ENCODE results near the gene HSPA4L. TPM values are rescaled to one million over a fixed set of nuclear protein-coding genes. Genes with fewer than 3 reads are reported as not detected.
A peak's percentile ranks its signal among the peaks of the same experiment; 100 is the strongest.

Gene HSPA4L
- polyA plus RNA-seq (2012; ENCODE audit: insufficient read length, low read depth) = 6.8 TPM

- TF ChIP-seq TAF1 (IDR thresholded peaks at IDR 0.05; ENCODE audit: borderline replicate concordance, insufficient read depth, low read length) (0 out of 2 replicates have a peak, but pooled peaks have one; percentile 39), FOXP2 (optimal IDR thresholded peaks at IDR 0.05; ENCODE audit: borderline replicate concordance, extremely low read depth, extremely low read length, insufficient read depth) (no peak), POLR2AphosphoS5 (IDR thresholded peaks at IDR 0.05; ENCODE audit: low read depth, low read length) (peak; percentile 63; the same call in 1 of the 2 replicates)
Observed at GRCh38 chr4:127782275-127783025, at the start of gene HSPA4L. TSS of gene HSPA4L (plus strand) at chr4:127782322. CDS start at chr4:127782551, 229 bp downstream.

- TF ChIP-seq POLR2AphosphoS5 (IDR thresholded peaks at IDR 0.05; ENCODE audit: low read depth, low read length) (no peak), TAF1 (IDR thresholded peaks at IDR 0.05; ENCODE audit: borderline replicate concordance, insufficient read depth, low read length) (no peak), SIN3A (IDR thresholded peaks at IDR 0.05; ENCODE audit: borderline replicate concordance, insufficient read depth, low read length) (no peak), FOXP2 (optimal IDR thresholded peaks at IDR 0.05; ENCODE audit: borderline replicate concordance, extremely low read depth, extremely low read length, insufficient read depth) (no peak)
- TF ChIP-seq, protein P1, sequence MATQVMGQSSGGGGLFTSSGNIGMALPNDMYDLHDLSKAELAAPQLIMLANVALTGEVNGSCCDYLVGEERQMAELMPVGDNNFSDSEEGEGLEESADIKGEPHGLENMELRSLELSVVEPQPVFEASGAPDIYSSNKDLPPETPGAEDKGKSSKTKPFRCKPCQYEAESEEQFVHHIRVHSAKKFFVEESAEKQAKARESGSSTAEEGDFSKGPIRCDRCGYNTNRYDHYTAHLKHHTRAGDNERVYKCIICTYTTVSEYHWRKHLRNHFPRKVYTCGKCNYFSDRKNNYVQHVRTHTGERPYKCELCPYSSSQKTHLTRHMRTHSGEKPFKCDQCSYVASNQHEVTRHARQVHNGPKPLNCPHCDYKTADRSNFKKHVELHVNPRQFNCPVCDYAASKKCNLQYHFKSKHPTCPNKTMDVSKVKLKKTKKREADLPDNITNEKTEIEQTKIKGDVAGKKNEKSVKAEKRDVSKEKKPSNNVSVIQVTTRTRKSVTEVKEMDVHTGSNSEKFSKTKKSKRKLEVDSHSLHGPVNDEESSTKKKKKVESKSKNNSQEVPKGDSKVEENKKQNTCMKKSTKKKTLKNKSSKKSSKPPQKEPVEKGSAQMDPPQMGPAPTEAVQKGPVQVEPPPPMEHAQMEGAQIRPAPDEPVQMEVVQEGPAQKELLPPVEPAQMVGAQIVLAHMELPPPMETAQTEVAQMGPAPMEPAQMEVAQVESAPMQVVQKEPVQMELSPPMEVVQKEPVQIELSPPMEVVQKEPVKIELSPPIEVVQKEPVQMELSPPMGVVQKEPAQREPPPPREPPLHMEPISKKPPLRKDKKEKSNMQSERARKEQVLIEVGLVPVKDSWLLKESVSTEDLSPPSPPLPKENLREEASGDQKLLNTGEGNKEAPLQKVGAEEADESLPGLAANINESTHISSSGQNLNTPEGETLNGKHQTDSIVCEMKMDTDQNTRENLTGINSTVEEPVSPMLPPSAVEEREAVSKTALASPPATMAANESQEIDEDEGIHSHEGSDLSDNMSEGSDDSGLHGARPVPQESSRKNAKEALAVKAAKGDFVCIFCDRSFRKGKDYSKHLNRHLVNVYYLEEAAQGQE (IDR thresholded peaks at IDR 0.05; ENCODE audit: insufficient read depth in 1 of 2, low read depth in 2 of 2, low read length in 2 of 2) = no peak
Observed at GRCh38 chr4:127732623-127733328, 49.3 kb upstream of the HSPA4L start.

DNA sequence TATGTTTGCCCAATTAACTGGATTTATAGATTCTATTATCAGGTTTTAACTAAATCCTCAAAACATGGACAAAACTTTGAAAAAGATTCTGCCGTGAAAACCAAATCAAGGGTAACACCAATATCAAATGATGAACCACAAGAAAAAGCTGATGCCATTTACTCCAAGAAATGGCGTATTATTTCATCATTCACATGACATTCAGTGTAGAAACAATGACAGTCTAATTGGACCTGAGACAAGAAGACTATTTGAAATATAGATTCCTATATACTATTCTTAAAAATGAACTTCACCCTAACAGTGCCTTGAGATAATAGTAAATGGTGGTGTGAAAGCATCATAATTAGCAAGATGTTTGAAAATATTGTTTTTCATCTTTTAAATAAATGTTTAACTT is 47.1 kb upstream of the HSPA4L start:
- TF ChIP-seq FOXP2 (optimal IDR thresholded peaks at IDR 0.05; ENCODE audit: borderline replicate concordance, extremely low read depth, extremely low read length, insufficient read depth) (no peak), SIN3A (IDR thresholded peaks at IDR 0.05; ENCODE audit: borderline replicate concordance, insufficient read depth, low read length) (no peak), POLR2AphosphoS5 (IDR thresholded peaks at IDR 0.05; ENCODE audit: low read depth, low read length) (no peak), TAF1 (IDR thresholded peaks at IDR 0.05; ENCODE audit: borderline replicate concordance, insufficient read depth, low read length) (no peak)
- TF ChIP-seq, protein P1 (IDR thresholded peaks at IDR 0.05; ENCODE audit: insufficient read depth in 1 of 2, low read depth in 2 of 2, low read length in 2 of 2) = no peak

DNA sequence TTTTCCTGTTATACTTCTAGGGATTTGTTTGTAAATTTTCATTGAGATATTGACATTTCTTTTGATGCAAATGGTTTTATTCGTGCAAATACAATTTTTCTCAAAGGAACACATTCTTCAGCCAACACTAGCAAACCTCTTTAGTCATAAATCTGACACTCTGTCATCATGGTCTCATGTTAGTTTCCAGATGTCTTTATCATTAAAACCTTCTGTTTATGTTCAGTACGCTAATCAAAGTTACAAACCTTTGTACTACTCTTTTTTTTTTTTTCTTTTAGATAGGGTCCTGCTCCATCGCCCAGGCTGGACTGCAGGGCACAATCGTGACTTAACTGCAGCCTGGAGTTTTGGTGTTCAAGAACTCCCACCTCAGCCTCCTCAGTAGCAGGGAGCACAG is 44.8 kb upstream of the HSPA4L start:
- TF ChIP-seq POLR2AphosphoS5 (IDR thresholded peaks at IDR 0.05; ENCODE audit: low read depth, low read length) (no peak), FOXP2 (optimal IDR thresholded peaks at IDR 0.05; ENCODE audit: borderline replicate concordance, extremely low read depth, extremely low read length, insufficient read depth) (no peak), TAF1 (IDR thresholded peaks at IDR 0.05; ENCODE audit: borderline replicate concordance, insufficient read depth, low read length) (no peak), SIN3A (IDR thresholded peaks at IDR 0.05; ENCODE audit: borderline replicate concordance, insufficient read depth, low read length) (no peak)
- TF ChIP-seq, protein P1 (IDR thresholded peaks at IDR 0.05; ENCODE audit: insufficient read depth in 1 of 2, low read depth in 2 of 2, low read length in 2 of 2) = no peak

- no peak for TF ChIP-seq TAF1 (IDR thresholded peaks at IDR 0.05; ENCODE audit: borderline replicate concordance, insufficient read depth, low read length)
- TF ChIP-seq FOXP2 (optimal IDR thresholded peaks at IDR 0.05; ENCODE audit: borderline replicate concordance, extremely low read depth, extremely low read length, insufficient read depth) = no peak
- TF ChIP-seq POLR2AphosphoS5 (IDR thresholded peaks at IDR 0.05; ENCODE audit: low read depth, low read length) = no peak
- no peak for TF ChIP-seq SIN3A (IDR thresholded peaks at IDR 0.05; ENCODE audit: borderline replicate concordance, insufficient read depth, low read length)
- TF ChIP-seq, protein P1 (IDR thresholded peaks at IDR 0.05; ENCODE audit: insufficient read depth in 1 of 2, low read depth in 2 of 2, low read length in 2 of 2) = no peak
Observed at GRCh38 chr4:127741247-127741646, 40.9 kb upstream of the HSPA4L start.
